Measurements from ENCODE around the gene BCL2L1.

BCL2L1 gene

DNA sequence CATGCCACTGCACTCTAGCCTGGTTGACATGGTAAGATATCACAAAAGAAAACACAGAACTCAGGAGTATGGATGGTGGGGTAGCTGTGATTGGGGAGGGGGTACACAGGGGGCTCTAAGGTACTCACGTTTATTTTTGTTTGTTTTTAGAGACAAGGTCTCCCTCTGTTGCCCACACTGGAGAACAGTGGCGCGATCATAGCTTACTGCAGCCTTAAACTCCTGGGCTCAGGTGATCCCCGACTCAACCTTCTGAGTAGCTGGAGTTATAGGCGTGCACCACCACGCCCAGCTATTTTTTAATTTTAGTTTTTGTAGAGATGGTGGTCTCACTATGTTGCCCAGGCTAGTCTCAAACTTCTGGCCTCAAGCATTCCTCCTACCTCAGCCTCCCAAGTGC is 29.3 kb downstream of the BCL2L1 start:
- no peak for DNase-seq (ENCODE audit: low read depth in 2 of 2)

DNA sequence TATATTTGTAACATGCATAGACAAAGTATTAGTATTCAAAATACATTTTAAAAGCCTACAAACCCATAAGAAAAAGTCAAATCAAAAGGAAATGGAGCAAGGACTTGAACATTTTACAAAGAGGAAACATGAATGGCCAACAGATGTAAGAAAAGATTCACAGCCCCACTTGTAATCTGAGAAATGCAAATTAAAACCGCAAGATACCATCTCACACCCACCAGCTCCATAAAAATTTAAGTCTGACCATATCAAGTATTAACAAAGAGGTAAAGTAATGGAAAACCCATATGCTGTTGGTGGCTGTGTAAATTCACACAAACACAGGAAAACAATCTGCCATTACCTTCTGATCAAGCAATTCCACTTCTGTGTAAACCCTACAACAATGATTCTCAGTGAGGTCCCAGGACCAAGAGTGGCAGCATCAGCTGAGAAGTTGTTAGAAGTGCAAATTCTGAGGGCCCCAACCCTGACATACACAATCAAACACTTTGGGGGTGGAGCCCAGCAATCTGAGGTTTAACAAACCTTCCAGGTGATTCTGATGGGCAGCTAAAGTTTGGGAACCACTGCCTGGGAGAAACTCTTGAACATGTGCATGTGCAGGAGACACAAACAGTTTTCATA is 30.9 kb downstream of the BCL2L1 start:
- DNase-seq (ENCODE audit: low read depth in 2 of 2), result no peak

DNA sequence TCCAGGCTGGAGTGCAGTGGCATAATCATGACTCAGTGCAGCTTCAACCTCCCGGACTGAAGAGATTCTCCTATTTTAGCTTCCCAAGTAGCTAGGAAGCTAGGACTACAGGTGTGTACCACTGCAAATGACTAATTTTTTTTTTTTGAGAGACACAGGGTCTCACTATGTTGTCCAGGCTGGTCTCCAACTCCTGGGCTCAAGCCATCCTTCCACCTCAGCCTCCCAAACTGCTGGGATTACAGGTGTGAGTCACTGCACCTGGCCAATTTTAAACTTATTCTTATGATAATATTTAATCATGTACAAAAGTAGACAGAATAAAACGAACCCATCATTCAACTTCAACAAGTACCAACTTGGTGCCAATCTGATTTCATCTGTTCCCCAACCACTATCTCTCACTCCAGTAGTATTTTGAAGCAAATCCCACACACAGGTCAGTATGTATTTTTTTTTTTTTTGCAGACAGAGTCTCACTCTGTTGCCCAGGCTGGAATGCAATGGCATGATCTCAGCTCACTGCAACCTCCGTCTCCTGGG is 32.5 kb downstream of the BCL2L1 start:
- DNase-seq (ENCODE audit: low read depth in 2 of 2), result no peak

DNA sequence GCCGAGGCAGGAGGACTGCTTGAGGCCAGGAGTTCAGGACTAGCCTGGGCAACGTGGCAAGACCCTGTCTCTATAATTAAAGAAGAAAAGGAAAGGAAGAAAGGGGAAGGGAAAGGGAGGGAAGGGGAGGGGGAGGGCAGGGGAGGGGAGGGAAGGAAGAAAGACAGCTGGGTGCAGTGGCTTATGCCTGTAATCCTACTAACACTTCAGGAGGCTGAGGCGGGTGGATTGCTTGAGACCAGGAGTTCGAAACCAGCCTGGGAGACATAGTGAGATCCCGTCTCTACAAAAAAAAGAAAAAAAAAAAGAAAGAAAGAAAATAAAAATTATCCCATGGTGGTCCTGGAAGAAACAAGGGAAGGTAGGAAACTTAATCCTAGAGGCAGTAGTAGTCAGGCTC is 33.5 kb downstream of the BCL2L1 start:
- no peak for DNase-seq (ENCODE audit: low read depth in 2 of 2)

DNA sequence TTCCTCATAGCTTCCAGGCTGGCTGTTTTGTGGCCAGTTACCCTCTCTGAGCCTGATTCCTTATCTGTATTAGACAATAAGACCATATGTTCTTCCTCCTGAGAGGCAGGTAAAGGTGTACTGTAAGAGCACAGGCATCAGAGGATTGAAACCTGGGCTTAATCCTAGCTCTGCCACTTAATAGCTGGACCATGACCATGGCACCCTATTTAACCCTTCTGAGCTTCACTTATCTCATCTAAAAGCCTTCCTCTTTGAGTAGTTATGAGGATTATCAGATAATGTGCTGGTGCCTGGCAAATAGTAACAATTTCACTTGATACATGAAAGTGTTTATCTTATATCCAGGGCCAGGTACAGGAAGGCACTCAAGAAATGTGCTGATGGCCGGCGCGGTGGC is 34.9 kb downstream of the BCL2L1 start:
- DNase-seq (ENCODE audit: low read depth in 2 of 2), result no peak

DNA sequence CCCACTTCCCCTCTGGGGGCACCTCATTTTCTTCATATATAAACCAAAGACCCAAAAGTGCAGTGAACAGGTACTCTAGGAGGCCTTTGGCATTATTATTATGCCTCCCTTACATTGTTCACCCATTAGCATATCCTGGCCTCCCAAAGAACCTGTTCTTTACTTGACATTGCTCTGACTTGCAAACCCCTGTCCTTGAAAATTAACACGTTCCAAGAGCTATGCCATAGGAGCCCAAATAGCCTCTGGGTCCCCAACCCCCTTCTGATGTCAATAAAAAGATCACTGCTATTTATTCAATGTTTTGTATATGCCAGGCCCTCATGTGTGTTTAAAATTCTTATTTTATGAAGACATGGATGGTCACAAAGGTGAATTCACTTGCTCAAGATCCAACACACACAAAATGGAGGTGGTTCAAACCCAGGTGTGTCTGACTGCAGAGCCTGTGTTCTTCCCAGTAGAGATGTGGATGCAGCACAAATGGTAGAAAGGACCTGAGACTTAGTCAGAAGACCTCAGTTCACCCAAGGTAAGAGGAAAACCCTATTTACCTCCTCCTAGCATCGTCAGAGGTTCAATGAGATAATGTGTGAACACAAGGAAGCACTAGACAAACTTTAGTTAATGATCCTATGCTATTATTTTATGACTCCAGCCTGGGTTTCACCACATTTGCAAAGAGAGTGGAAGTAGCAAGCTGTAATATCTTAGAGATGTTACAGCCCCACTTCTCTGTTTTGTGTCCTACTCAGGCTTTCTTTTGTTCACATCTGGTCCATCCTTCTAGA is 36.6 kb downstream of the BCL2L1 start:
- DNase-seq (ENCODE audit: low read depth in 2 of 2), result no peak

DNA sequence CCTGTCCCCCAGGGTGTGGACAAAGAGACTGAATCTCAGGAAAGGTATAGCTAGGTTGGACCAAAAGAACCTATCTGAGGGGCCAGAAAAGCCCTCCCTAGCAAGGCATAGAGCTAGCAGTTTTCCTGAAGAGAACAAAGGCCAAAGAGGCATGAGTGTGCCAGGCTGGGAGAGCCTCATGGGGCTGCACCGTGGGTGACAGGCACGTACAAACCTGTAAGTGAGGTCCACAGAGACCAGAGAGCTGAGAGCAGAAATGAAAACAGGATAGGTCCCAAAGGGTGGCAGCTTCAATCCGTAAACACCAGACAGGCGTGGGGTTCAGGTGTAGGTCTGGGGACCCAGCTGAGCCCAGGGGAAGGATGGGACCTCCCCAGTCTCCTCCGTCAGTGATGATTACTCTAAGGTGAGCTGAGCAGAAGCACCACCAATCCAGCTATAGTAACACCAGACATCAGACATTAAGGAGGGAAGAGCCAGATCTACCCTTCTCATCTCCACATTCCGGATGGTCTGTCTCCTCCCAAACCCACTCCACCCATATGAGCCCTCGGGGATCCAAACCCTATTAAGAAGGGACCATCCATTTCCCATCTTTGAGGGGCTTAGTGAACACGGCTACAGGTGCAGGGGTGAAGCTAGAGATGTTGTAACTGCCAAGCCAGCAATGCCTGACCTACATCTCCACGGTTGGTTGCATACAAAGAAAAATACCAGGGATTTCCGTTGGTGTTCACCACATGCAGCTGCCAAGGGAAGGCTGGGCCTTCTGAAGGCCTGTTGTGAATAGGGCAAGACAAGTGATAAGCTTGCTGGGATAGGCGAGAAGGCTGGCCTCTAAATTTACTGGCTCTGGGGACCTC is 38.3 kb downstream of the BCL2L1 start:
- DNase-seq (ENCODE audit: low read depth in 2 of 2), result no peak

DNA sequence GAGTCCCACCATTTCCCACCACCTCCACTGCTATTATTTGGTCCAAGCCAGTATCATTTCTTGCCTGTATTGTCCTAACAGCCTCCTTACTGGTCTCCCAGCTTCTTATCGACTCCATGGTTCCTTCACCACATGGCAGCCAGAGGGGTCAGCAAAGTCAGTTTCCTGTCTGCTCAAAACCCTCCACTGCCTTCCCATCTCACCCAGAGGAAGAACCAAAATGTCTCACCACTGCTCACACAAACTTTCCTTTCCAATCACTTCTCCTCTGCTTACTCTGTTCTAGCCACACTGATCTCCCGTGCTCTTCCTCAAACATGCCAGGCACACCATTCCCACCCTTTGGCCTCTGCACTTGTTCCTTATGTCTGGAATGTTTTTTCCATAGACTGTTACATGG is 39.7 kb downstream of the BCL2L1 start:
- DNase-seq (ENCODE audit: low read depth in 2 of 2), result no peak

DNA sequence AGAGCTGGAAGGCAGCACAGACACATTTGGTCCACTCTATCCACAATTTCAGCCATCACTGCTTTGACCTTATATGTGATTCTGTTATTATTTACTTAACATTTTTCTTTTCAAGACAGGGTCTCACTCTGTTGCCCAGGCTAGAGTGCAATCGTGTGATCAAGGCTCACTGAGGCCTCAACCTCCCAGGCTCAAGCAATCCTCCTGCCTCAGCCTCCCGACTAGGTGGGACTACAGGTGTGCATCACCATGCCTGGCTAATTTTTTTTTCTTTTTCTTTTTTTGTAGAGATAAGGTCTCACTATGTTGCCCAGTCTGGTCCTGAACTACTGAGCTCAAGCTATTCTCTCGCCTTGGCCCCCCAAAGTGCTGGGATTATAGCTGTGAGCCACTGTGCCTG is 40.3 kb downstream of the BCL2L1 start:
- no peak for DNase-seq (ENCODE audit: low read depth in 2 of 2)

DNA sequence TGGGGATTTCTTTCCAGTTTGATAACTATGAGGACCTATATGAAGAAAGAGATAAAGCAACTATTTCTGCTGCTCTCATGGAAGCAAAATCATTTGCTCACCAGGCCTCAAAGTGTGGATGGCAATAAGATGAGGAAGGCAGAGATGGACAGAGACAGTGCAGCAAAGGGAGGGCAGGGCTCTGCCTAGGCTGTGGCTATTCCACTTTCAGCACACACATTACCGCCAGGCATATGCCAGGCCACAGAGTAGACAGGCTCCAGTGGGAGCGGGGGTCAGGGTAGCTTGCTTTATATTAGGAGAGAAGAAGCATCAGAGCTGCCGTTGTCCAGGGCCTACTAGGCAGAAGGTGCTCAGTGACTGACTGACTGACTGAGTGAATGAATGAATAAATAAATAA is 40.9 kb downstream of the BCL2L1 start:
- no peak for DNase-seq (ENCODE audit: low read depth in 2 of 2)

DNA sequence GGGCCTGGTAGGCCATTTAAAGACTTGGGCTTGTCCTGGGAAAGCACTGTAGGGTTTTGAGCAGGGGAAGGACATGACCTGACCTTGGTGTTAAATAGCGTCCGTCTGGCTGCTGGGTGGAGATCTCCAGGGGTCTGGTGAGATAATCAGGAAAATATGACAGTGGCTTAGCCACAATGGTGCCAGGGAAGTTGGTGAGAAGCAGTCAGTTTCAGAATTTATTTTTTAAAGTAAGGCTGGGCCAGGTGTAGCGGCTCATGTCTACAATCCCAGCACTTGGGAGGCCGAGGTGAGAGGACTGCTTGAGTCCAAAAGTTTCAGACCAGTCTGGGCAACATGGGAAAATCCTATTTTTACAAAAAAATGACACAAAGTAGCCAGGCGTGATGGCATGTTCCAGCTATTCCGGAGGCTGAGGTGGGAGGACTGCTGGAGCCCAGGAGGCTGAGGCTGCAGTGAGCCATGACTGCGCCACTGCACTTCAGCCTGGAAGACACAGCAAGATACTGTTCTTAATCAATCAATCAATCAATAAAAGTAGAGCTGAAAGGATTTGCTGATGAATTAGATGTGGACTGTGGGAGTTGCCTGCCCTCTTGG is 41.4 kb downstream of the BCL2L1 start:
- no peak for DNase-seq (ENCODE audit: low read depth in 2 of 2)

DNA sequence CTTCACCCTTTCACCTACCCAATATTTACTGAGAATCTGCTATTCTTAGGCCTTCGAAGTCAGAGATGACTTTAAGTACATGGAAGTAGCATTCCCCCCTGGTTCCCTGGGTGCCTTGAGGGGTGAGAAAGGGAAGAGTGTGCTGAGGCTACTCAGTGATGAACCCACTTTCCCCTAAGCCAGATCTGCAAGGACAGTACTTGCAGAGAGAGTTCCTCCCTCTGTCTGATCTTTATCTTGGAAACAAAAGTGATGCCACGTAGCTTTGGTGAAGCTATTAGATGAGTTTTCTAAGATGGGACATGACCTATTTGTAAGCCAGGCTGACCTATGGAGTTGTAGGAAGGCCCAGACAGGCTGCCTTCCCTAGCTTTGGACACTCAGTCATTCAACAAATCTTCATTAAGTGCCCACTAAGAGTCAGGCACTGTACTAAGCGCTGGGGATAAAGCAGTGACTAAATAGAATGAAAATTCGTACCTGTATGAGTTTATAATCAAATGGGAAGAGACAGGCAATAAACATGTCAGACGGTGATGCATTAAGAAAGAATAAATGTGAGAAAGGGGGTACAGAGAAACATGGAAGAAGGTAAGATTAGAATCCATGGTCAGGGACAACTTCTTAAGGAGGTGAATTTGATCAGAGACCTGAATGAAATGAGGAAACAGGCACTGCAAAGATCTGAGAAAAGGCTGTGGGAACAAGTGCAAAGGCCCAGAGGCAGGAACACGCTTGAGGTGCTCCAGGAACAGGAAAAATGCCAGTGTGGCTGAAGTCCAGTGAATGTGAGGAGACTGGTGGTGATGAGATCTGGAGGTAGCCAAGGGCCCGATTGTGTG is 42.2 kb downstream of the BCL2L1 start:
- DNase-seq (ENCODE audit: low read depth in 2 of 2), result no peak

DNA sequence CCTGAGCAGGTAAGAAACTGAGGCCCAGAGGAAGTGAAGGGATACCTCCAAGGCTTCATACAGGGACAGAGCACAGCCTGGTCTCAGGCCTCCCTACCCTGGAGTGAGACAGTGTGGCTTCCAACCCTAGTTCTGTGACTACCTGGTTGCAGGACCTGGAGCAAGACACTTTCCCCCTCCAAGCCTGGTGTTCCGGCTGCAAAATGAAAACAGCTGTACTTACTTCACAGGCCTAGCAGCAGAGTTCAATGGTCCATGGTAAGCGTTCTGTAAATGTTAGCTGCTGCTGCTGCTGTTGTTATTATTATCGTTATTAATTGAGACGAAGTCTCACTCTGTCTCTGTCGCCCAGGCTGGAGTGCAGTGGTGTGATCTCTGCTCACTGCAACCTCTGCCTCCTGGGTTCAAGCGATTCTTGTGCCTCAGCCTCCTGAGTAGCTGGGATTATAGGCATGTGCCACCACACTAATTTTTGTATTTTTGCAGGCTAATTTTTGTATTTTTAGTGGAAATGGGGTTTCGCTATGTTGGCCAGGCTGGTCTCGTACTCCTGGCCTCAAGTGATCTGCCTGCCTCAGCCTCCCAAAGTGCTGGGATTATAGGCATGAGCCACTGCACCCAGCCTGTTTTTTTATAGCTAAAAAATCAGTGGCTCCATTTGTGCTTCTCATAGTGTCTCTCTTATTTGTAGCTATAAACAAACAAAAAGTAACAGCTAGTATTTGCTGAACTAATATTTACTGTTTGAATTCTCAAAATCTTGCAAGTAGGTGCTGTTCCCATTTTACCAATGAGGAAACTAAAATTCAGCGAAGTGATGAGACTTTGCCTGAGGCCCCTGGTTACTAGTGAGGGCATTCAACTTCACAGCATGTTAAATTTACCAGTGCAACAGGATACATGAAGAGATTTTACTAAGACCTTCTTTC is 43.0 kb downstream of the BCL2L1 start:
- DNase-seq (ENCODE audit: low read depth in 2 of 2), result no peak

DNA sequence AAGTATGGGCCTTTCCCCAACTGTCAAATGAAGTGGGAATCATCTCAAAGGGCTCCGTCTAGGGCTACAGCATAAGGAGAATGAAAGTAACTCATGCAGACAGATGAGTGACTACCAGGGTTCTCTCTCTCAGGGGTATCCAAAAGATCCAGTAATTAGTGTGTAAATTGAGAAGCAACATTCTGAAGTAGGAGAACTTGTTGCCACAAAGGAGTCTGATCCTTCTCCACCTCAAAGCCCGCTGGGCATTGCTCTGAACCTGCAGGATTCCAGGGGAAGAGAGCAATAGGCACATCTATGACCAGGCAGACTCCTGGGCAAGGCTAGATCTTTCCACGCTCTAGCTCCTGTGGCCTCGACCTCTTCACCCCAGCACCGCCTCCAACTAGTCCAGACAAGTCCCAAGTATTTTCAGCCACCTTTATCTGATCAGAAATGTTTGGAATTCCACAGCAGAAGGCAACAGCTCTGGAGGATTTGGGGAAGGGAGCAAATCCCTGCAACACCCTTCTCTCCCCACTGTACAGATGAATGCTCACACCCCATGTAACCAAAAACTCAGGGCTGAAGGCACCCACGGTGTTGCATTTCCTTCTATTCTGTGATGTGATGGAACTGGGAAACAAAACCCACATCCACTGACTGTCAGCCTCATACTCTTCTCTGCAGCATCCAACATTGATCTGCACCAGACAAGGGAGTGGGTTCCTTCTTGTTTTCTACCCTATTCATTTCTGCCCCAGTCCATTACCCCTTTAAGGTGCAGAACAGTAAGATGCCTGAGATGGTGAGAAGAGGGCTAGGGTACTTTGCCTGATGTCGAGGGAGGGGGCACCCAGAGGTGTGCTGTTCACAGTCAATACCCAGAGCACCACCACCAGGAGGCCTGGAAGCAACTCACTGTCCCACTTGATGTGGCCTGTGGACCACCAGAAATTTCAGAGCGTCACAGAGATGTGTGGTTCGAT is 44.0 kb downstream of the BCL2L1 start:
- no peak for DNase-seq (ENCODE audit: low read depth in 2 of 2)

DNA sequence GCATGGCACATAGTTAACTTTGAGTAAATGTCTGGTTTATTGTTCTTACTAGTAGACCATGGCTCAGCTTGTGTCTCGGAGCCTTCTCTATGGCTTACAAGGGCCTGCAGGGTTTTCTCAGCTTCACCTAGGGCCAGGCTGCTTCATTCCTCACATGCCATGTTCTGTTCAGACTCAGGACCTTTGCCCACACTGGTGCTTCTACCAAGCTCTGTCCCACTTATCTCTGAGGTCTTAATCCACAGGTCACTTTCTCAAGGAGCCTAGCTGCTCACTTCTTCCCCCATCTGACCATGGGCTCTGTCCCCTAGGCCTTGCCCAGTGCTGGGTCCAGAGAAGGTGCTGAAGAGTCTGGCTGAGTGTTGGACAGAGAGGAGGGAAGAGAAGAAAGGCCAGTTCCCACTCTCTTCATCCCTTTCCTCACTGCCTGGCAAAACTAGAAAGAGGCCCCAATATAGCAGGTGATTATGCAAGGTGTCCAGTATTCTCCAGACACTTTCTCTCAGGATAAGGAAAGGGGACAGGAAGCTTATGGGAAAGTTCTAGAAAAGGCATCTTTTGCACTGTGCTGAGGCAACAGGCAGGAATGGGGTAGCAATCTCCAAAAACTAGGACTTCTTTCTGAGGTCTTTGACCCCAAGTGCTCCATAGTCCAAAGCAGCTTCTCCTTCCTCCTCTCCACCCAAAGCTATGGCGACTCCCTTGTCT is 45.0 kb downstream of the BCL2L1 start:
- DNase-seq (ENCODE audit: low read depth in 2 of 2), result no peak

DNA sequence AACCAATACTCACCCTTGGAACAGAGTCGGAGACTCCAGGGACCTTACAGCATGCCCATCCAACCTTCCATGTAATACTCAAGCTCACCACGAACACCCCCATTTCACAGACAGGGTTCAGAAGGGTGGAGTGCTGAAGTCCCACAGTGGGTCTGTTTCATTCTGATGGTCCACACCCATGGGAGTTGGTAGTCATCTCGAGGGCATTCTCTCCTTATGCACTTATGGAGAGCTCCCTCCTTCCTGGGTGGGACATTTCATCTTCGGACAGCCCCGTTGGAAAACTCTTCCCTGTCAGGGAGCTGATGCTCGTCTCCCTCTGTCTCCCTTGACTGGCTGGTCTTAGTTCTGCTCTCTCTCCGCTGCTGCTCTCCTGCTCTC is 46.1 kb downstream of the BCL2L1 start:
- no peak for DNase-seq (ENCODE audit: low read depth in 2 of 2)

DNA sequence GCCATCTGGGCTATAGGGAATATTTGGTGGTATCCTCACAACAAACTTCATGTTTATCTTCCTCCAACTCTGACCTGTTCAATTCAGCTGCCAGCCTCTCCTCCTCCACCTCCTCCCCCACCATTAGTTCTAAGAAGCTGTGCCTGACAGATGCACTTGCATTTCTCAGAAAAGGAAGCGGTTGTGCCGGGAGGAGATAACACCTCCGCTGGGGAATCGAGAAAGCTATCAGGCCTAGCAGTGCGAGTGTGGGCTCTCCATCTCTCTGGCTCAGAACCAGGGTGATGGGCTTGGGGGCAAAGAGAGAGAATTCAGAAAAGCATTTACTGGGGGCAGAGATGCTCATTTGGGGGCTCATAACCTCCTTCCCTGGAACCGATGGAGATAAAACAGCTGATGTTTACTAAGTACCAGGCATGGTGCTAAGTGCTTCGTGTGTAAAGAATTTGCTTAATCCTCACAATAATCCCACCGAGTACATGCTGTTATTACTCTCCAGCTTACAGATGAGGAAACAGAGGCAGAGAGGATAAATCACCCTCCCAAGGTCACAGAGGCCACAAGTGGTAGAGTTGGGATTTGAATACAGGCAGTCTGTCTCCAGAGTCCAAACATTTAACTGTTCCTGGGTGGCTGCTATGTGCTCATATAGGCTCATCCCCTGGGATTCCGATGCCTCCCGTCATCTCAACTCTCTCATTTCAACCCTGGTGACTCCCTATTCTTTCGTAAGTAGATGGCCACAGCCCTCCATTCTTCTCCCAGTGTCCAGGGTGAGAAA is 46.6 kb downstream of the BCL2L1 start:
- DNase-seq (ENCODE audit: low read depth in 2 of 2), result peak; percentile 33 to 51

All from stimulated activated CD4-positive, alpha-beta T cell treated with anti-CD3 and anti-CD28 coated beads, Interleukin-12 subunit alpha, Interleukin-12 subunit beta, amount 100 ng/mL, for 24 hours (primary cell).